ENCODE measurements around the gene STK16. TPM values are rescaled to one million over a fixed set of nuclear protein-coding genes. Genes with fewer than 3 reads are reported as not detected.

The STK16 gene
- total and polyA plus RNA-seq, 2 of the 4 experiments (the other 2 are of a cell fraction), result 44.4 to 50.1 TPM

- Histone ChIP-seq H3K27me3 (ENCODE audit: control insufficient read depth, insufficient read depth, low read length) (no peaks in the 10 kb centered on the region), H3K9me1 (ENCODE audit: insufficient read depth, low read length) (no peaks in the 10 kb centered on the region), H3K23ac (ENCODE audit: low read depth, low read length) (no peak overlapping the region), H2BK20ac (ENCODE audit: low read depth, low read length) (no peak overlapping the region), H2BK120ac (ENCODE audit: low read depth, low read length) (no peak overlapping the region), H2AFZ (replicated peaks; ENCODE audit: low read length, poor library complexity) (peak overlapping the region; percentile 89), H2AK5ac (ENCODE audit: low read depth, low read length) (no peak overlapping the region), H3K4ac (ENCODE audit: low read depth, low read length) (no peak overlapping the region), H2BK15ac (ENCODE audit: low read depth, low read length) (no peak overlapping the region), H3K14ac (replicated peaks; ENCODE audit: low read depth, low read length) (no peak overlapping the region), H3K27ac (ENCODE audit: insufficient read depth, low read length) (no peak overlapping the region), H3K4me3 (ENCODE audit: insufficient read depth, low read depth, low read length) (no peak overlapping the region), H3K79me1 (ENCODE audit: low read depth in 1 of 2, low read length in 2 of 2) (no peaks in the 10 kb centered on the region), H3K9ac (ENCODE audit: low read depth, low read length) (no peak overlapping the region), H2AK9ac (replicated peaks; ENCODE audit: low read depth, low read length, poor library complexity) (peak overlapping the region; percentile 67), H3K4me2 (ENCODE audit: low read depth, low read length) (no peak overlapping the region), H4K5ac (ENCODE audit: low read depth, low read length) (no peak overlapping the region), H3K18ac (ENCODE audit: low read depth, low read length) (no peak overlapping the region), H4K91ac (ENCODE audit: insufficient read depth, low read depth, low read length) (peak overlapping the region; percentile 44; the same call in 1 of the 2 replicates), H3K9me3 (ENCODE audit: control insufficient read depth, insufficient read depth, low read length) (no peaks in the 10 kb centered on the region), H4K20me1 (ENCODE audit: insufficient read depth, low read length) (no peaks in the 10 kb centered on the region), H3K4me1 (ENCODE audit: control insufficient read depth, insufficient read depth, low read length) (peaks cover 5% of the 10 kb centered on the region; the same call in 1 of the 2 replicates), H4K8ac (ENCODE audit: low read depth in 2 of 2, low read length in 2 of 2) (no peak overlapping the region; a peak in 1 of 4 replicates), H3K36me3 (ENCODE audit: control insufficient read depth, insufficient read depth, low read length) (peaks cover 4% of the 10 kb centered on the region), H2BK5ac (ENCODE audit: low read depth, low read length, poor library complexity, severe bottlenecking) (no peak overlapping the region), H3K56ac (ENCODE audit: extremely low read depth, insufficient read depth, low read length) (no peak overlapping the region)
- BruUV-seq (replicated peaks), result no TSS peak
- DNase-seq (no peak), ATAC-seq (ENCODE audit: low read depth) (no peak)
- in situ Hi-C loops (cut with MboI; ENCODE audit: low sequenced_read_pairs) (loop anchor here (5.0 kb wide), 1 partner anchor 127 kb away; the partner anchor contains the start of gene SLC23A3), intact Hi-C loops (cut with micrococcal nuclease) (loop anchor here (5.0 kb wide), 2 partner anchors 233 to 242 kb away; no protein-coding TSS in a partner anchor), dilution Hi-C loops (cut with HindIII; ENCODE audit: low sequenced_read_pairs, unreplicated experiment) (no loop called here)
- ChIA-PET POLR2A (ENCODE audit: unreplicated experiment) (no interaction called here), CTCF (interaction anchor here (0.6 to 1.4 kb wide), 3 partner anchors 12 to 36 kb away, joined by 3 read pairs; no protein-coding TSS in a partner anchor)
- TF ChIP-seq MXI1 (IDR thresholded peaks at IDR 0.05; ENCODE audit: borderline replicate concordance, low read depth, low read length) (no peak), CHD1 (IDR thresholded peaks at IDR 0.05; ENCODE audit: low read depth, low read length) (no peak), MAFK (IDR thresholded peaks at IDR 0.05; ENCODE audit: low read depth, low read length) (no peak), NFE2L2 (IDR thresholded peaks at IDR 0.05; ENCODE audit: low read depth, low read length) (no peak), RFX5 (IDR thresholded peaks at IDR 0.05; ENCODE audit: low read depth, low read length) (no peak), FOS (IDR thresholded peaks at IDR 0.05; ENCODE audit: low read depth, low read length) (no peak), CTCF (conservative IDR thresholded peaks at IDR 0.05; ENCODE audit: low read depth, low read length) (no peak), USF2 (IDR thresholded peaks at IDR 0.05; ENCODE audit: low read depth, low read length) (no peak), ELK1 (IDR thresholded peaks at IDR 0.05; ENCODE audit: borderline replicate concordance, low read depth, low read length) (no peak), SMC3 (IDR thresholded peaks at IDR 0.05; ENCODE audit: low read depth, low read length) (no peak), BHLHE40 (IDR thresholded peaks at IDR 0.05; ENCODE audit: low read depth, low read length) (no peak), RAD21 (IDR thresholded peaks at IDR 0.05; ENCODE audit: low read length) (no peak), POLR2A (IDR thresholded peaks at IDR 0.05; ENCODE audit: low read depth, low read length) (no peak), MAZ (IDR thresholded peaks at IDR 0.05; ENCODE audit: borderline replicate concordance, low read depth, low read length) (no peak), RCOR1 (IDR thresholded peaks at IDR 0.05; ENCODE audit: insufficient replicate concordance, low read length) (no peak), CEBPB (IDR thresholded peaks at IDR 0.05; ENCODE audit: low read depth, low read length) (no peak)
- WGBS, 2 experiments (ENCODE audit: extremely low coverage in 2 of 2, insufficient read length in 1 of 2), result no CpG with 5 or more reads among the region's 6 CpGs
These were observed 54.1 kb downstream of the STK16 start for GRCh38 chr2:219299372-219299760.

Data from IMR-90 (cell line).